HUES64 (cell line): ENCODE measurements around the gene USP3.
"Not testable (repeated sequence)": the region's sequence is repeated elsewhere in the genome, so short reads cannot be mapped to it uniquely, and the experiment has no call there.

Source experiments
- H3K27ac ChIP-seq: 2 replicates; pipeline ENCODE4 v1.7.0; 2013; ENCODE audit warnings: low read depth, low read length, inconsistent platforms
- H3K27me3 ChIP-seq: 2 replicates; pipeline ENCODE4 v1.6.1; 2013; ENCODE audit warnings: mild to moderate bottlenecking, low read length; ENCODE audit not compliant: insufficient read depth
- H3K36me3 ChIP-seq: 2 replicates; pipeline ENCODE4 v1.6.1; 2013; ENCODE audit warnings: mild to moderate bottlenecking, low read length; ENCODE audit not compliant: insufficient read depth
- H3K4me1 ChIP-seq: 2 replicates; pipeline ENCODE4 v1.6.1; 2013; ENCODE audit warnings: mild to moderate bottlenecking, low read length, moderate library complexity; ENCODE audit not compliant: insufficient read depth
- H3K4me3 ChIP-seq: 2 replicates; pipeline ENCODE4 v1.5.1; 2013; ENCODE audit warnings: mild to moderate bottlenecking, low read length, moderate library complexity
- H3K9ac ChIP-seq: 2 replicates; pipeline ENCODE4 v1.6.1; 2013; ENCODE audit warnings: mild to moderate bottlenecking, low read depth, low read length
- H3K9me3 ChIP-seq: 2 replicates; pipeline ENCODE4 v1.6.1; 2013; ENCODE audit warnings: low read depth, low read length; ENCODE audit not compliant: insufficient read depth
- WGBS: fragments of 150-250, 120-280 bp; methylation state at CpG from one replicate; pipeline ENCODE4 v1.1.7; 2013; ENCODE audit warnings: missing lambda C conversion rate; 5-methylcytosine and 5-hydroxymethylcytosine counted together

Gene USP3

GRCh38 chr15:63519548-63520178, 15.3 kb downstream of the USP3 start:
- no peaks in the 10 kb centered on the region for H3K36me3 ChIP-seq
- H3K27me3 ChIP-seq, result no peaks in the 10 kb centered on the region
- H3K4me3 ChIP-seq, result no peak overlapping the region
- WGBS, result 90% methylated on average over 5 of the region's 7 CpGs
- H3K9me3 ChIP-seq, result no peaks in the 10 kb centered on the region
- H3K27ac ChIP-seq, result no peak overlapping the region
- H3K9ac ChIP-seq, result no peak overlapping the region
- peaks cover 34% of the 10 kb centered on the region for H3K4me1 ChIP-seq

GRCh38 chr15:63520462-63520861, 16.1 kb downstream of the USP3 start:
- not testable (repeated sequence) for H3K9ac ChIP-seq

GRCh38 chr15:63522225-63522578, 17.8 kb downstream of the USP3 start:
- no peak overlapping the region for H3K9ac ChIP-seq
- no peak overlapping the region for H3K4me3 ChIP-seq
- peaks cover 10% of the 10 kb centered on the region for H3K4me1 ChIP-seq
- 93% methylated on average over 3 of the region's 3 CpGs for WGBS
- no peak overlapping the region for H3K27ac ChIP-seq
- no peaks in the 10 kb centered on the region for H3K9me3 ChIP-seq
- H3K36me3 ChIP-seq, result no peaks in the 10 kb centered on the region
- no peaks in the 10 kb centered on the region for H3K27me3 ChIP-seq

More at GRCh38 chr15:63520462-63520861, 16.1 kb downstream of the USP3 start:
- not testable (repeated sequence) for H3K27ac ChIP-seq, H3K27me3 ChIP-seq, H3K36me3 ChIP-seq, H3K4me3 ChIP-seq, H3K9me3 ChIP-seq
- peaks cover 26% of the 10 kb centered on the region for H3K4me1 ChIP-seq
- WGBS, result 96% methylated on average over 7 of the region's 7 CpGs

GRCh38 chr15:63523306-63523990, 19.1 kb downstream of the USP3 start:
- Histone ChIP-seq H3K27me3 (no peaks in the 10 kb centered on the region), H3K36me3 (no peaks in the 10 kb centered on the region), H3K4me1 (no peaks in the 10 kb centered on the region; the same call in 1 of the 2 replicates), H3K27ac (no peak overlapping the region), H3K9ac (no peak overlapping the region), H3K4me3 (no peak overlapping the region), H3K9me3 (no peaks in the 10 kb centered on the region)
- WGBS, result 92% methylated on average over 4 of the region's 4 CpGs

- Histone ChIP-seq H3K9ac (no peak overlapping the region), H3K27me3 (no peaks in the 10 kb centered on the region), H3K27ac (no peak overlapping the region), H3K36me3 (no peaks in the 10 kb centered on the region), H3K9me3 (no peaks in the 10 kb centered on the region), H3K4me1 (no peaks in the 10 kb centered on the region; the same call in 1 of the 2 replicates), H3K4me3 (no peak overlapping the region)
- 96% methylated on average over 5 of the region's 5 CpGs for WGBS
Measured at GRCh38 chr15:63524316-63525015, 20.1 kb downstream of the USP3 start.

GRCh38 chr15:63526401-63526800, 22.0 kb downstream of the USP3 start:
- Histone ChIP-seq H3K9me3 (no peaks in the 10 kb centered on the region), H3K4me1 (no peaks in the 10 kb centered on the region; the same call in 1 of the 2 replicates), H3K9ac (no peak overlapping the region), H3K36me3 (no peaks in the 10 kb centered on the region), H3K27me3 (no peaks in the 10 kb centered on the region), H3K27ac (no peak overlapping the region), H3K4me3 (no peak overlapping the region)
- 73% methylated on average over 1 of the region's 1 CpG for WGBS

GRCh38 chr15:63528138-63528659, 23.8 kb downstream of the USP3 start:
- H3K27ac ChIP-seq, result no peak overlapping the region
- H3K27me3 ChIP-seq, result no peaks in the 10 kb centered on the region
- no peaks in the 10 kb centered on the region for H3K36me3 ChIP-seq
- WGBS, result 95% methylated on average over 4 of the region's 4 CpGs
- H3K9me3 ChIP-seq, result no peaks in the 10 kb centered on the region
- peaks cover 14% of the 10 kb centered on the region for H3K4me1 ChIP-seq
- H3K4me3 ChIP-seq, result no peak overlapping the region
- no peak overlapping the region for H3K9ac ChIP-seq

GRCh38 chr15:63530235-63530634, 25.8 kb downstream of the USP3 start:
- H3K27ac ChIP-seq, result no peak overlapping the region
- WGBS, result 94% methylated on average over 7 of the region's 7 CpGs
- no peak overlapping the region for H3K9ac ChIP-seq

GRCh38 chr15:63530752-63531299, 26.4 kb downstream of the USP3 start:
- 95% methylated on average over 3 of the region's 3 CpGs for WGBS
- Histone ChIP-seq H3K4me3 (no peak overlapping the region), H3K27ac (no peak overlapping the region)

More at GRCh38 chr15:63530235-63530634, 25.8 kb downstream of the USP3 start:
- Histone ChIP-seq H3K27me3 (no peaks in the 10 kb centered on the region), H3K4me3 (no peak overlapping the region), H3K4me1 (peaks cover 18% of the 10 kb centered on the region), H3K36me3 (no peaks in the 10 kb centered on the region), H3K9me3 (no peaks in the 10 kb centered on the region)

GRCh38 chr15:63531586-63531985, 27.2 kb downstream of the USP3 start:
- Histone ChIP-seq H3K9me3 (no peaks in the 10 kb centered on the region), H3K4me1 (peaks cover 31% of the 10 kb centered on the region), H3K27ac (no peak overlapping the region), H3K27me3 (no peaks in the 10 kb centered on the region), H3K9ac (no peak overlapping the region), H3K36me3 (no peaks in the 10 kb centered on the region), H3K4me3 (no peak overlapping the region)
- WGBS, result 77% methylated on average over 2 of the region's 4 CpGs

More at GRCh38 chr15:63530752-63531299, 26.4 kb downstream of the USP3 start:
- no peak overlapping the region for H3K9ac ChIP-seq
- H3K27me3 ChIP-seq, result no peaks in the 10 kb centered on the region
- H3K4me1 ChIP-seq, result peaks cover 24% of the 10 kb centered on the region
- no peaks in the 10 kb centered on the region for H3K9me3 ChIP-seq
- no peaks in the 10 kb centered on the region for H3K36me3 ChIP-seq

- Histone ChIP-seq H3K27ac (no peak overlapping the region), H3K4me3 (no peak overlapping the region), H3K36me3 (no peaks in the 10 kb centered on the region), H3K4me1 (peaks cover 38% of the 10 kb centered on the region), H3K27me3 (no peaks in the 10 kb centered on the region), H3K9ac (no peak overlapping the region), H3K9me3 (no peaks in the 10 kb centered on the region)
- WGBS, result 75% methylated on average over 5 of the region's 5 CpGs
Measured at GRCh38 chr15:63532307-63532744, 27.9 kb downstream of the USP3 start.
